ENCODE data around the gene PLEKHG4B. TPM values are rescaled to one million over a fixed set of nuclear protein-coding genes. Genes with fewer than 3 reads are reported as not detected.

The PLEKHG4B gene
- polyA plus RNA-seq, 1 donor from 2014 or later = 0.78 TPM

DNA sequence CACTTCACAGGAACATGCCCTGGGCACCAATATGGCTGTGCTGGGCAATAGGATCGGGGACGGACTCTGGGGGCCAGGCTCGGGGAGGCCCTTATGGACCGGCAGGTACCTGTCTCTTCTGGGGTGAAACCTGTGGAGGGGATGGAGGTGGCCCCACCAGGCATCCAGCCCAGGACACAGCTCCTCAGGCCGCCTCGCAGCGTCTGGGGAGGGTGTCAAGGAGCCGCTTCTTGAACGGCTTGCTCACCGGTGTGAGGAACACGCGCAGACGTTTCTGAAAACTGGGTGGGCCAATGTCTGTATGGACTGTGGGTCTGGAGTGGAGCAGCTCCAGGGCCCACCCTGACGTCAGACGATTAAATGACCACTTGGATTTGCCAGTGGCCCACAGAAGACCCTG is 45.8 kb downstream of the PLEKHG4B start:
- H3K36me3 ChIP-seq (ENCODE audit: insufficient read depth, low read length) = no peaks in the 10 kb centered on the region
- H3K4me2 ChIP-seq (ENCODE audit: low read length) = no peak overlapping the region
- no peak overlapping the region for H3K27ac ChIP-seq (ENCODE audit: low read length)
- H3K9ac ChIP-seq (ENCODE audit: low read length) = no peak overlapping the region
- no peak for TF ChIP-seq SMC3 (conservative IDR thresholded peaks at IDR 0.05; ENCODE audit: poor library complexity)
- TF ChIP-seq, protein P1, sequence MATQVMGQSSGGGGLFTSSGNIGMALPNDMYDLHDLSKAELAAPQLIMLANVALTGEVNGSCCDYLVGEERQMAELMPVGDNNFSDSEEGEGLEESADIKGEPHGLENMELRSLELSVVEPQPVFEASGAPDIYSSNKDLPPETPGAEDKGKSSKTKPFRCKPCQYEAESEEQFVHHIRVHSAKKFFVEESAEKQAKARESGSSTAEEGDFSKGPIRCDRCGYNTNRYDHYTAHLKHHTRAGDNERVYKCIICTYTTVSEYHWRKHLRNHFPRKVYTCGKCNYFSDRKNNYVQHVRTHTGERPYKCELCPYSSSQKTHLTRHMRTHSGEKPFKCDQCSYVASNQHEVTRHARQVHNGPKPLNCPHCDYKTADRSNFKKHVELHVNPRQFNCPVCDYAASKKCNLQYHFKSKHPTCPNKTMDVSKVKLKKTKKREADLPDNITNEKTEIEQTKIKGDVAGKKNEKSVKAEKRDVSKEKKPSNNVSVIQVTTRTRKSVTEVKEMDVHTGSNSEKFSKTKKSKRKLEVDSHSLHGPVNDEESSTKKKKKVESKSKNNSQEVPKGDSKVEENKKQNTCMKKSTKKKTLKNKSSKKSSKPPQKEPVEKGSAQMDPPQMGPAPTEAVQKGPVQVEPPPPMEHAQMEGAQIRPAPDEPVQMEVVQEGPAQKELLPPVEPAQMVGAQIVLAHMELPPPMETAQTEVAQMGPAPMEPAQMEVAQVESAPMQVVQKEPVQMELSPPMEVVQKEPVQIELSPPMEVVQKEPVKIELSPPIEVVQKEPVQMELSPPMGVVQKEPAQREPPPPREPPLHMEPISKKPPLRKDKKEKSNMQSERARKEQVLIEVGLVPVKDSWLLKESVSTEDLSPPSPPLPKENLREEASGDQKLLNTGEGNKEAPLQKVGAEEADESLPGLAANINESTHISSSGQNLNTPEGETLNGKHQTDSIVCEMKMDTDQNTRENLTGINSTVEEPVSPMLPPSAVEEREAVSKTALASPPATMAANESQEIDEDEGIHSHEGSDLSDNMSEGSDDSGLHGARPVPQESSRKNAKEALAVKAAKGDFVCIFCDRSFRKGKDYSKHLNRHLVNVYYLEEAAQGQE (IDR thresholded peaks at IDR 0.05; ENCODE audit: borderline replicate concordance) = no peak
- TF ChIP-seq, protein P2, sequence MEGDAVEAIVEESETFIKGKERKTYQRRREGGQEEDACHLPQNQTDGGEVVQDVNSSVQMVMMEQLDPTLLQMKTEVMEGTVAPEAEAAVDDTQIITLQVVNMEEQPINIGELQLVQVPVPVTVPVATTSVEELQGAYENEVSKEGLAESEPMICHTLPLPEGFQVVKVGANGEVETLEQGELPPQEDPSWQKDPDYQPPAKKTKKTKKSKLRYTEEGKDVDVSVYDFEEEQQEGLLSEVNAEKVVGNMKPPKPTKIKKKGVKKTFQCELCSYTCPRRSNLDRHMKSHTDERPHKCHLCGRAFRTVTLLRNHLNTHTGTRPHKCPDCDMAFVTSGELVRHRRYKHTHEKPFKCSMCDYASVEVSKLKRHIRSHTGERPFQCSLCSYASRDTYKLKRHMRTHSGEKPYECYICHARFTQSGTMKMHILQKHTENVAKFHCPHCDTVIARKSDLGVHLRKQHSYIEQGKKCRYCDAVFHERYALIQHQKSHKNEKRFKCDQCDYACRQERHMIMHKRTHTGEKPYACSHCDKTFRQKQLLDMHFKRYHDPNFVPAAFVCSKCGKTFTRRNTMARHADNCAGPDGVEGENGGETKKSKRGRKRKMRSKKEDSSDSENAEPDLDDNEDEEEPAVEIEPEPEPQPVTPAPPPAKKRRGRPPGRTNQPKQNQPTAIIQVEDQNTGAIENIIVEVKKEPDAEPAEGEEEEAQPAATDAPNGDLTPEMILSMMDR (IDR thresholded peaks at IDR 0.05; ENCODE audit: poor library complexity, severe bottlenecking) = no peak
- TF ChIP-seq MXI1 (conservative IDR thresholded peaks at IDR 0.05; ENCODE audit: poor library complexity, severe bottlenecking) = no peak
- TF ChIP-seq RAD21 (conservative IDR thresholded peaks at IDR 0.05) = no peak
- TF ChIP-seq EZH2 (IDR thresholded peaks at IDR 0.05; ENCODE audit: borderline replicate concordance, insufficient read depth, low read length, poor library complexity, severe bottlenecking) = no peak
- no peaks in the 10 kb centered on the region for H3K9me2 ChIP-seq (ENCODE audit: insufficient read depth, low read length)
- H3K4me3 ChIP-seq (ENCODE audit: low read length) = no peak overlapping the region
- H2AFZ ChIP-seq (ENCODE audit: low read depth, low read length) = no peak overlapping the region
- H4K20me1 ChIP-seq (ENCODE audit: insufficient read depth) = no peaks in the 10 kb centered on the region
- H3K9me3 ChIP-seq (ENCODE audit: low read length) = no peaks in the 10 kb centered on the region
- H3K27me3 ChIP-seq (ENCODE audit: insufficient read depth, low read depth, low read length) = no peaks in the 10 kb centered on the region
- H3F3A ChIP-seq (ENCODE audit: insufficient read depth, low read length, poor library complexity, severe bottlenecking) = no peaks in the 10 kb centered on the region
- H3K79me2 ChIP-seq (replicated peaks; ENCODE audit: insufficient read depth, low read length) = peaks cover 17% of the 10 kb centered on the region

DNA sequence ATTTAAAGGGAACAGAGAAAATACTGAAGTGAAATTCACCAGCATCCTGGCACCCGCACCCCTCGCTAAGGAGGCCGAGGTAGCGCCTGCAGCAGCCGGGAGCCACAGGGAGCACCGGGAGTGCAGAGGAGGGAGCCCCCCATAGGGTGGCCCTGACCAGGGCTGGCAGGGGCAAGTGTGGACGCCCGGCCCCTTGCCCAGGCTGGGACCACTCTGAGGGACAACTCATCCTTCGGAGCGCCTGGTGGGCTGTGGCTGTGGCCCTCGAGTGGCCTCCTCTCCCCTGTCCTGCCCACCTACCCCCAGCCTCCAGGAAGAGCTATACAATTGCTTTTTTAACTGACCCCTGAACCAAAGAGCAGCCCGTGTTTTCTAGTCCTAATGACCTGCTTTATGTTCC is 47.0 kb downstream of the PLEKHG4B start:
- no peak overlapping the region for H3K4me3 ChIP-seq (ENCODE audit: low read length)
- H3K79me2 ChIP-seq (replicated peaks; ENCODE audit: insufficient read depth, low read length) = peaks cover 7% of the 10 kb centered on the region
- H3F3A ChIP-seq (ENCODE audit: insufficient read depth, low read length, poor library complexity, severe bottlenecking) = no peaks in the 10 kb centered on the region
- no peak overlapping the region for H2AFZ ChIP-seq (ENCODE audit: low read depth, low read length)
- no peaks in the 10 kb centered on the region for H4K20me1 ChIP-seq (ENCODE audit: insufficient read depth)
- H3K9me2 ChIP-seq (ENCODE audit: insufficient read depth, low read length) = no peaks in the 10 kb centered on the region
- H3K27ac ChIP-seq (ENCODE audit: low read length) = no peak overlapping the region
- TF ChIP-seq RAD21 (conservative IDR thresholded peaks at IDR 0.05) (no peak), EZH2 (IDR thresholded peaks at IDR 0.05; ENCODE audit: borderline replicate concordance, insufficient read depth, low read length, poor library complexity, severe bottlenecking) (no peak), SMC3 (conservative IDR thresholded peaks at IDR 0.05; ENCODE audit: poor library complexity) (no peak), MXI1 (conservative IDR thresholded peaks at IDR 0.05; ENCODE audit: poor library complexity, severe bottlenecking) (no peak), POLR2AphosphoS5 (IDR thresholded peaks at IDR 0.05) (no peak), EP300 (conservative IDR thresholded peaks at IDR 0.05; ENCODE audit: poor library complexity, severe bottlenecking) (no peak), TAF1 (IDR thresholded peaks at IDR 0.05; ENCODE audit: low read depth) (no peak)
- TF ChIP-seq, protein P1 (IDR thresholded peaks at IDR 0.05; ENCODE audit: borderline replicate concordance) = no peak
- TF ChIP-seq, protein P2 (IDR thresholded peaks at IDR 0.05; ENCODE audit: poor library complexity, severe bottlenecking) = no peak
- no peak overlapping the region for H3K4me2 ChIP-seq (ENCODE audit: low read length)
- H3K27me3 ChIP-seq (ENCODE audit: insufficient read depth, low read depth, low read length) = no peaks in the 10 kb centered on the region
- H3K9ac ChIP-seq (ENCODE audit: low read length) = no peak overlapping the region
- no peaks in the 10 kb centered on the region for H3K36me3 ChIP-seq (ENCODE audit: insufficient read depth, low read length)
- H3K9me3 ChIP-seq (ENCODE audit: low read length) = no peaks in the 10 kb centered on the region
